Kidney (tissue), 14 donors: ENCODE measurements around the gene FXYD3. TPM values are rescaled to one million over a fixed set of nuclear protein-coding genes. Genes with fewer than 3 reads are reported as not detected.

ENCODE experiments used
- DNase-seq, 5 donors: peaks; one replicate each; pipeline ENCODE4 v3.0.0-alpha.2; 2013 to 2020
- FAIRE-seq: peaks from 2 replicates; lab custom pipeline; 2012; peaks lifted over from hg19 to GRCh38; lab: Jason Lieb, UNC
- H3K27ac ChIP-seq, 2 donors: one replicate each; pipeline ENCODE4 v1.7.0; 2013; ENCODE audit warnings: low read depth in 2 of 2, low read length in 2 of 2, inconsistent platforms in 1 of 2
- H3K27me3 ChIP-seq: one replicate; pipeline ENCODE4 v1.7.1; 2013; ENCODE audit warnings: low read length, inconsistent platforms; ENCODE audit not compliant: control insufficient read depth, insufficient read depth
- H3K36me3 ChIP-seq, 3 donors: one replicate each; pipeline versions ENCODE4 v1.7.0 to v1.7.1; 2013; ENCODE audit warnings: low read length in 3 of 3, control low read depth in 1 of 3, inconsistent platforms in 1 of 3; ENCODE audit not compliant: insufficient read depth in 3 of 3, control insufficient read depth in 2 of 3
- H3K4me1 ChIP-seq, 3 donors: one replicate each; pipeline versions ENCODE4 v1.7.0 to v1.7.1; 2013; ENCODE audit warnings: low read length in 3 of 3, inconsistent platforms in 1 of 3, low read depth in 1 of 3; ENCODE audit not compliant: control insufficient read depth in 2 of 3, insufficient read depth in 2 of 3
- H3K4me3 ChIP-seq, 3 donors: one replicate each; pipeline versions ENCODE4 v1.7.0 to v1.8.1; 2013; ENCODE audit warnings: low read length in 3 of 3, control low read depth in 1 of 3, inconsistent platforms in 1 of 3
- H3K9ac ChIP-seq, 3 donors: one replicate each; pipeline versions ENCODE4 v1.7.0 to v1.7.1; 2013; ENCODE audit warnings: low read length in 3 of 3, control low read depth in 1 of 3, inconsistent platforms in 1 of 3
- H3K9me3 ChIP-seq, 3 donors: one replicate each; pipeline versions ENCODE4 v1.7.0 to v1.7.1; 2013; ENCODE audit warnings: low read length in 3 of 3, control low read depth in 1 of 3, inconsistent platforms in 1 of 3; ENCODE audit not compliant: control insufficient read depth in 2 of 3, insufficient read depth in 1 of 3
- intact Hi-C: fragments of 100-400 bp; cut with DNase I; formaldehyde crosslinking; loops from one replicate; pipeline ENCODE4 v1.11.1; 2022
- polyA plus RNA-seq: library from polyadenylated mRNA; stranded (reverse); fragments of 350-450 nt; fragmentation: Illumina TruSeq; extraction: RNeasy Lipid Tissue Mini Kit (QIAGEN cat#74804); gene quantifications from one replicate; pipeline ENCODE4 v1.2.3, GENCODE V29; 2014; ENCODE audit warnings: low read depth, low replicate concordance; ENCODE audit not compliant: insufficient read depth
- total RNA-seq: library from RNA; stranded (reverse); fragmentation: NEBNext Ultra II Directional; extraction: Animal tissue kit (Norgen Biotek cat#: 25700); gene quantifications from one replicate; pipeline ENCODE4 v1.2.1, GENCODE V29; 2021
- TF ChIP-seq, protein P1 (sequence below): IDR thresholded peaks from 3 replicates; pipeline ENCODE4 v1.5.1; 2012; ENCODE audit warnings: mild to moderate bottlenecking, moderate library complexity, borderline replicate concordance; ENCODE audit not compliant: insufficient read depth; ENCODE audit errors: extremely low read depth
- donor health status: control.
- donor health status: control.
- donor health status: control.
- donor health status: control.
- donor health status: control.
- donor health status: DM: yes; HTN: yes; CAD: no.
- donor health status: Normal renal cell carcinoma (clear cell type).

FXYD3 gene
- total and polyA plus RNA-seq, 2 donors from 2014 or later: 26.4 to 33.7 TPM

DNA sequence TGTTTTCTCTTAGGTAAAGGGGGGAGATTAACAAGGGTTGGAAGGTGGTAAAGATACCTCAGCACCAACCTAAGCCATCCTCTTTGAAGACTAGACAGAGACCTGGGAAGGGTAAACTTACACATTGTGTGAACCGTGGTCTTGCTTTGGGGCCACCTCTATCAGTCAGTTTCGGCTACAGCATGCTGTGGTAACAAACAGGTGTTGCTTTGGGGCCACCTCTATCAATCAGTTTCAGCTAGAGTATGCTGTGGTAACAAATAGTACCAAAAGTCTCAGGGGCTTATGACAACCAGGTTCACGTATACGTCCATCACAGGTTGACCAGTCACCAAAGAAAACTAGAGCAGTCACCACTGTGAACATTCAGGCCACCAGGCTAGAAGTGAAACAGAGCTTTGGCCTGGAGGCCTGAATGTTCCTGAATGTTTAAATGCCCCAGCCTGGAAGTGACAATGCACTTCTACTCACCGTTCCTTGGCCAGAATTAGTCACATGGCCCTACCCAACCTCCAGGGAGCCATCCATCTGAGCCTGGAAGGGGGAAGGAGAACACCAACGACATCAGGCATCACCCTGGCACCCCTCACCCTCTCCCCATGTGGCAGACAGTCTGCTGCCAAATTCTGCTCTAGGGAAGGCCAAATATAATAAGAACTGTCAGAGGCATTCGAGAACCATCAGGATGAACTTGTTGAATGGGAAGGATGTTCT is 31.3 kb downstream of the FXYD3 start:
- no peak overlapping the region for H3K4me3 ChIP-seq
- DNase-seq (peak in 1 of 5 donors; percentile 21), FAIRE-seq (no peak)
- TF ChIP-seq, protein P1, sequence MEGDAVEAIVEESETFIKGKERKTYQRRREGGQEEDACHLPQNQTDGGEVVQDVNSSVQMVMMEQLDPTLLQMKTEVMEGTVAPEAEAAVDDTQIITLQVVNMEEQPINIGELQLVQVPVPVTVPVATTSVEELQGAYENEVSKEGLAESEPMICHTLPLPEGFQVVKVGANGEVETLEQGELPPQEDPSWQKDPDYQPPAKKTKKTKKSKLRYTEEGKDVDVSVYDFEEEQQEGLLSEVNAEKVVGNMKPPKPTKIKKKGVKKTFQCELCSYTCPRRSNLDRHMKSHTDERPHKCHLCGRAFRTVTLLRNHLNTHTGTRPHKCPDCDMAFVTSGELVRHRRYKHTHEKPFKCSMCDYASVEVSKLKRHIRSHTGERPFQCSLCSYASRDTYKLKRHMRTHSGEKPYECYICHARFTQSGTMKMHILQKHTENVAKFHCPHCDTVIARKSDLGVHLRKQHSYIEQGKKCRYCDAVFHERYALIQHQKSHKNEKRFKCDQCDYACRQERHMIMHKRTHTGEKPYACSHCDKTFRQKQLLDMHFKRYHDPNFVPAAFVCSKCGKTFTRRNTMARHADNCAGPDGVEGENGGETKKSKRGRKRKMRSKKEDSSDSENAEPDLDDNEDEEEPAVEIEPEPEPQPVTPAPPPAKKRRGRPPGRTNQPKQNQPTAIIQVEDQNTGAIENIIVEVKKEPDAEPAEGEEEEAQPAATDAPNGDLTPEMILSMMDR: no peak
- intact Hi-C loops: no loop called here
- H3K9me3 ChIP-seq: no peaks in the 10 kb centered on the region
- H3K9ac ChIP-seq: no peak overlapping the region
- no peaks in the 10 kb centered on the region for H3K36me3 ChIP-seq
- peaks cover 4% of the 10 kb centered on the region for H3K27me3 ChIP-seq
- H3K27ac ChIP-seq: no peak overlapping the region
- H3K4me1 ChIP-seq: peaks cover 0 to 2% (median 0%) of the 10 kb centered on the region in 3 donors

DNA sequence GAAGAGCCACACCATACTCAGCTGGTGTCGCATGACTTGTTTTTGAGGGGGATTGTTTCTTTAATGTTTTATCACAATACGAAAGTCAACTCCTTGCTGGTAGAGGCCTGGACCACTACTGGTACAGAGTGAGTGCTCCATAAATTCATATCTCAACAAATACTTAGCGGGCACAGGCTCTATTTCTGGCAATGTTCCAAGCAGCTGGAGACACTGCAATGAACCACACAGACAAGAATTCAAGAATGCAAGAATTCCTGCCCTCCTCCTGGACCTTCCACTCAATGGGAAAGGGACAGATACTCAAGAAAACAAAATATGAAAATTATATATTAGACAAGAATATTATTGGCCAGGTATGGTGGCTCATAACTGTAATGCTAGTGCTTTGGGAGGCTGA is 33.8 kb downstream of the FXYD3 start:
- DNase-seq: no peak
- Histone ChIP-seq H3K4me1 (peaks cover 0 to 2% (median 0%) of the 10 kb centered on the region in 3 donors), H3K9ac (no peak overlapping the region), H3K27ac (no peak overlapping the region), H3K36me3 (no peaks in the 10 kb centered on the region), H3K27me3 (peaks cover 9% of the 10 kb centered on the region), H3K4me3 (no peak overlapping the region), H3K9me3 (no peaks in the 10 kb centered on the region)
- FAIRE-seq: no peak
- intact Hi-C loops: no loop called here
- TF ChIP-seq, protein P1: no peak

DNA sequence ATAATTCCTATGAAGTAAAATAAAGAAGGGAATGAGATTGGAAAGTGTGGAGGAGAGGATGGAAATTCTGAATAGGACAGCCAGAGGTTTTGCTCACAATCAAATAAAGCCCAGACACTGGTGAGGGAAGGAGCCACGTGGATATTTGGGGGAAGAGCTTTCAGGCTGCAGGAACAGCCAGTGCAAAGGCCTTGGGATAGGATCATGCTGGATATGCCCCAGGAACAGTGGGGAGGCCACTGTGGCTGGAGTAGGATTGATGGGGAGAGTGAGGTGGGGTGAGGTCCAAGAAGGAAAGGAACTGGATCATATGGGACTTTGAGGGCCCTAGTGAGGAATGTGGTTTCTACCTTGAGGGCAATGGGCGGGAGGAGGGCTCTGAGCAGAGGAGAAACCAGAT is 34.8 kb downstream of the FXYD3 start:
- Histone ChIP-seq H3K4me1 (peaks cover 0 to 2% (median 0%) of the 10 kb centered on the region in 3 donors), H3K4me3 (no peak overlapping the region), H3K9me3 (no peaks in the 10 kb centered on the region), H3K36me3 (no peaks in the 10 kb centered on the region), H3K27ac (no peak overlapping the region), H3K9ac (no peak overlapping the region), H3K27me3 (peaks cover 12% of the 10 kb centered on the region)
- DNase-seq (no peak), FAIRE-seq (no peak)
- TF ChIP-seq, protein P1: no peak
- intact Hi-C loops: no loop called here
